HEK293 (cell line): ENCODE results near the gene ERCC3.

Experiments used
- CTCF ChIA-PET: fragments of 350-600 bp; formaldehyde crosslinking; extraction: SDS; loops from one replicate; lab custom pipeline; 2021; ENCODE audit warnings: antibody characterized with exemption; lab: Yijun Ruan, JAX
- POLR2A ChIA-PET: fragments of 300-600 bp; formaldehyde crosslinking; extraction: SDS; loops from one replicate; lab custom pipeline; 2020; ENCODE audit warnings: antibody characterized with exemption, inconsistent platforms; lab: Yijun Ruan, JAX
- H3K27ac ChIP-seq: fragments of 200-500 bp; sonication (Bioruptor generic); 2 replicates; pipeline ENCODE4 v1.5.1; 2014; ENCODE audit warnings: low read depth, low read length, control low read depth, inconsistent platforms; ENCODE audit errors: extremely low read depth
- H3K36me3 ChIP-seq, 2 experiments: fragments of 200-500 bp in 1 of 2; sonication (Bioruptor generic) in 1 of 2; 1 replicate in 1 of 2; 2 replicates in 1 of 2; pipeline ENCODE4 v1.5.1; 2014 to 2017; ENCODE audit warnings: inconsistent platforms in 2 of 2, low read length in 2 of 2; ENCODE audit not compliant: control insufficient read depth in 2 of 2, insufficient read depth in 1 of 2
- H3K4me1 ChIP-seq: fragments of 200-500 bp; sonication (Bioruptor generic); 2 replicates; pipeline ENCODE4 v1.5.1; 2014; ENCODE audit warnings: mild to moderate bottlenecking, low read length, inconsistent platforms; ENCODE audit not compliant: control insufficient read depth, insufficient read depth
- H3K4me3 ChIP-seq: 2 replicates; pipeline ENCODE4 v1.5.1; 2011; ENCODE audit warnings: low read depth, mild to moderate bottlenecking, control low read depth, low read length, moderate library complexity
- H3K9me3 ChIP-seq: fragments of 200-500 bp; sonication (Bioruptor generic); 2 replicates; pipeline ENCODE4 v1.5.1; 2014; ENCODE audit warnings: low read depth, low read length, inconsistent platforms; ENCODE audit not compliant: control insufficient read depth, insufficient read depth
- GLI2 ChIP-seq: fragments of 450-650 bp; formaldehyde crosslinking; IDR thresholded peaks from 2 replicates; pipeline ENCODE4; 2017; ENCODE audit warnings: missing biosample characterization, missing genetic modification characterization, low read depth, borderline replicate concordance
- KLF1 ChIP-seq: fragments of 450-650 bp; formaldehyde crosslinking; IDR thresholded peaks from 2 replicates; pipeline ENCODE4 v1.5.1; 2016; ENCODE audit warnings: missing biosample characterization, missing genetic modification characterization
- KLF10 ChIP-seq: fragments of 450-650 bp; IDR thresholded peaks from 2 replicates; pipeline ENCODE4 v1.5.1; 2018; ENCODE audit warnings: missing biosample characterization, mild to moderate bottlenecking, missing genetic modification characterization
- REPIN1 ChIP-seq: fragments of 450-650 bp; formaldehyde crosslinking; IDR thresholded peaks from 2 replicates; pipeline ENCODE4 v1.5.1; 2017; ENCODE audit warnings: missing biosample characterization, missing genetic modification characterization, low read depth
- SP7 ChIP-seq: fragments of 450-650 bp; formaldehyde crosslinking; IDR thresholded peaks from 2 replicates; pipeline ENCODE4 v1.5.1; 2016; ENCODE audit warnings: missing biosample characterization, missing genetic modification characterization
- YY2 ChIP-seq: fragments of 450-650 bp; formaldehyde crosslinking; IDR thresholded peaks from 2 replicates; pipeline ENCODE4 v1.5.1; 2016; ENCODE audit warnings: missing biosample characterization, missing genetic modification characterization
- ZBTB21 ChIP-seq: fragments of 450-650 bp; formaldehyde crosslinking; IDR thresholded peaks from 2 replicates; pipeline ENCODE4 v1.5.1; 2017; ENCODE audit warnings: missing biosample characterization, missing genetic modification characterization
- ZFP3 ChIP-seq: fragments of 450-650 bp; formaldehyde crosslinking; IDR thresholded peaks from 2 replicates; pipeline ENCODE4 v1.5.1; 2016; ENCODE audit warnings: low read depth, missing biosample characterization, missing genetic modification characterization
- ZNF132 ChIP-seq: fragments of 450-650 bp; formaldehyde crosslinking; IDR thresholded peaks from 2 replicates; pipeline ENCODE4 v1.5.1; 2017; ENCODE audit warnings: missing biosample characterization, missing genetic modification characterization, borderline replicate concordance
- ZNF148 ChIP-seq: fragments of 450-650 bp; formaldehyde crosslinking; IDR thresholded peaks from 2 replicates; pipeline ENCODE4 v1.5.0; 2017; ENCODE audit warnings: missing biosample characterization, missing genetic modification characterization, borderline replicate concordance
- ZNF169 ChIP-seq: fragments of 450-650 bp; formaldehyde crosslinking; IDR thresholded peaks from 2 replicates; pipeline ENCODE4 v1.5.1; 2016; ENCODE audit warnings: missing biosample characterization, missing genetic modification characterization
- ZNF24 ChIP-seq: fragments of 450-650 bp; formaldehyde crosslinking; IDR thresholded peaks from 2 replicates; pipeline ENCODE4 v1.5.1; 2016; ENCODE audit warnings: missing biosample characterization, missing genetic modification characterization
- ZNF280C ChIP-seq: fragments of 450-650 bp; formaldehyde crosslinking; IDR thresholded peaks from 2 replicates; pipeline ENCODE4 v1.5.1; 2016; ENCODE audit warnings: missing biosample characterization, missing genetic modification characterization
- ZNF394 ChIP-seq: fragments of 450-650 bp; formaldehyde crosslinking; IDR thresholded peaks from 2 replicates; pipeline ENCODE4 v1.5.1; 2016; ENCODE audit warnings: missing biosample characterization, missing genetic modification characterization, mild to moderate bottlenecking, moderate library complexity, borderline replicate concordance
- ZNF501 ChIP-seq: fragments of 450-650 bp; formaldehyde crosslinking; IDR thresholded peaks from 2 replicates; pipeline ENCODE4 v1.5.1; 2016; ENCODE audit warnings: missing biosample characterization, missing genetic modification characterization
- ZNF529 ChIP-seq: fragments of 450-650 bp; formaldehyde crosslinking; IDR thresholded peaks from 2 replicates; pipeline ENCODE4 v1.5.1; 2017; ENCODE audit warnings: missing genetic modification characterization, missing biosample characterization; ENCODE audit not compliant: insufficient replicate concordance
- ZNF544 ChIP-seq: fragments of 450-650 bp; formaldehyde crosslinking; IDR thresholded peaks from 2 replicates; pipeline ENCODE4 v1.5.0; 2017; ENCODE audit warnings: missing biosample characterization, missing genetic modification characterization
- ZNF843 ChIP-seq: fragments of 450-650 bp; formaldehyde crosslinking; IDR thresholded peaks from 2 replicates; pipeline ENCODE4 v1.5.1; 2016; ENCODE audit warnings: missing biosample characterization, missing genetic modification characterization
- ZSCAN4 ChIP-seq: fragments of 450-650 bp; formaldehyde crosslinking; IDR thresholded peaks from 2 replicates; pipeline ENCODE4 v1.5.1; 2017; ENCODE audit warnings: missing biosample characterization, missing genetic modification characterization
- TF ChIP-seq, protein P1 (sequence below): fragments of 450-650 bp; formaldehyde crosslinking; IDR thresholded peaks from 2 replicates; pipeline ENCODE4 v1.5.1; 2016; ENCODE audit warnings: missing biosample characterization, missing genetic modification characterization, low read depth

Gene ERCC3

GRCh38 chr2:127314193-127314988, 20.4 kb upstream of the ERCC3 start:
- Histone ChIP-seq H3K4me3 (no peak overlapping the region), H3K36me3 (peaks cover 55 to 93% of the 10 kb centered on the region in 2 experiments), H3K4me1 (no peaks in the 10 kb centered on the region), H3K9me3 (no peaks in the 10 kb centered on the region), H3K27ac (no peak overlapping the region)
- ChIA-PET POLR2A (no interaction called here), CTCF (no interaction called here)
- TF ChIP-seq REPIN1 (tag by site-specific recombination) (no peak), ZNF132 (tag by site-specific recombination) (no peak), ZNF501 (tag by site-specific recombination) (no peak), ZNF148 (tag by site-specific recombination) (no peak), ZFP3 (tag by site-specific recombination) (no peak), KLF1 (tag by site-specific recombination) (no peak), ZSCAN4 (no peak), SP7 (tag by site-specific recombination) (no peak), ZNF529 (tag by site-specific recombination) (no peak), GLI2 (tag by site-specific recombination) (no peak), ZBTB21 (tag by site-specific recombination) (no peak), ZNF24 (tag by site-specific recombination) (no peak), KLF10 (tag by site-specific recombination) (no peak), YY2 (no peak), ZNF843 (tag by site-specific recombination) (no peak), ZNF394 (tag by site-specific recombination) (no peak), ZNF280C (no peak), ZNF544 (tag by site-specific recombination) (no peak), ZNF169 (tag by site-specific recombination) (no peak)
- TF ChIP-seq, protein P1, sequence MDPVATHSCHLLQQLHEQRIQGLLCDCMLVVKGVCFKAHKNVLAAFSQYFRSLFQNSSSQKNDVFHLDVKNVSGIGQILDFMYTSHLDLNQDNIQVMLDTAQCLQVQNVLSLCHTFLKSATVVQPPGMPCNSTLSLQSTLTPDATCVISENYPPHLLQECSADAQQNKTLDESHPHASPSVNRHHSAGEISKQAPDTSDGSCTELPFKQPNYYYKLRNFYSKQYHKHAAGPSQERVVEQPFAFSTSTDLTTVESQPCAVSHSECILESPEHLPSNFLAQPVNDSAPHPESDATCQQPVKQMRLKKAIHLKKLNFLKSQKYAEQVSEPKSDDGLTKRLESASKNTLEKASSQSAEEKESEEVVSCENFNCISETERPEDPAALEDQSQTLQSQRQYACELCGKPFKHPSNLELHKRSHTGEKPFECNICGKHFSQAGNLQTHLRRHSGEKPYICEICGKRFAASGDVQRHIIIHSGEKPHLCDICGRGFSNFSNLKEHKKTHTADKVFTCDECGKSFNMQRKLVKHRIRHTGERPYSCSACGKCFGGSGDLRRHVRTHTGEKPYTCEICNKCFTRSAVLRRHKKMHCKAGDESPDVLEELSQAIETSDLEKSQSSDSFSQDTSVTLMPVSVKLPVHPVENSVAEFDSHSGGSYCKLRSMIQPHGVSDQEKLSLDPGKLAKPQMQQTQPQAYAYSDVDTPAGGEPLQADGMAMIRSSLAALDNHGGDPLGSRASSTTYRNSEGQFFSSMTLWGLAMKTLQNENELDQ (tag by site-specific recombination) = no peak
